GM18498 (cell line): ENCODE measurements around the gene RAET1E.
A peak's percentile ranks its signal among the peaks of the same experiment; 100 is the strongest.
"Not testable (repeated sequence)": the region's sequence is repeated elsewhere in the genome, so short reads cannot be mapped to it uniquely, and the experiment has no call there.

Source experiments
- ATAC-seq: cut with Tn5 transposase; IDR thresholded peaks from one replicate; pipeline ENCODE4 v1.9.1; 2021; ENCODE audit warnings: mild to moderate bottlenecking, moderate library complexity; ENCODE audit not compliant: unreplicated experiment

RAET1E gene

DNA sequence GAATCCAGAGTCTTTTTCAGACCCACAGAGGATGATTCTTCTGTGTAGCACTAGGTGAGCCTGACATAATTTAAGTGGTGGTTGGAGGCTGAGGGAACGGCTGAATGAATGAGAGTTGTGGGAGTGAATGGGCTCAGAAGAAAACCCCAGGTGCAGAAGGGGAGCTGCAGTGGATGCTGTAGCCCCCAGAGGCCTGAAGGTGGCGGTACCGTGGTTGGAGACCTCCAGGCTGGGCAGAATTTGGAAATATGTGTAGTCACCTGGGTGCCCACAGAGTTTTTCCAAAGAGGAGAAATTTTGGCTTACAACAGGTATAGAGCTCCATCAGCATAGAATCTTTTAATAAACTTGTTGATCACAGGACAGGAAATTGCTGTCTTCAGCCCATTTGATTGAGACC is 31.5 kb upstream of the RAET1E start:
- ATAC-seq = no peak

DNA sequence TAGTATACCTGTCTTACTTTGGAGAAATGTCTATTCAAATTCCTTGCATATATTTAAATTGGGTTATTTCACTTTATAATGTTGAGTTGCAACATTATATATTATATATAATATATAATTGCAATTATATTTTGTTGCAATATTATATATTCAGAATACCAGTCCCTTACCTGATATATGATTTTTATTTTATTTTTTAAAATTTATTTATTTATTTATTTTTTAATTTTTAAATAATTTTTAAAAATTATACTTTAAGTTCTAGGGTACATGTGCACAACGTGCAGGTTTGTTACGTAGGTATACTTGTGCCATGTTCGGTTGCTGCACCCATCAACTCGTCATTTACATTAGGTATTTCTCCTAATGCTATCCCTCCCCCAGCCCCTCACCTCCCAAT is 29.1 kb upstream of the RAET1E start:
- ATAC-seq = not testable (repeated sequence)

DNA sequence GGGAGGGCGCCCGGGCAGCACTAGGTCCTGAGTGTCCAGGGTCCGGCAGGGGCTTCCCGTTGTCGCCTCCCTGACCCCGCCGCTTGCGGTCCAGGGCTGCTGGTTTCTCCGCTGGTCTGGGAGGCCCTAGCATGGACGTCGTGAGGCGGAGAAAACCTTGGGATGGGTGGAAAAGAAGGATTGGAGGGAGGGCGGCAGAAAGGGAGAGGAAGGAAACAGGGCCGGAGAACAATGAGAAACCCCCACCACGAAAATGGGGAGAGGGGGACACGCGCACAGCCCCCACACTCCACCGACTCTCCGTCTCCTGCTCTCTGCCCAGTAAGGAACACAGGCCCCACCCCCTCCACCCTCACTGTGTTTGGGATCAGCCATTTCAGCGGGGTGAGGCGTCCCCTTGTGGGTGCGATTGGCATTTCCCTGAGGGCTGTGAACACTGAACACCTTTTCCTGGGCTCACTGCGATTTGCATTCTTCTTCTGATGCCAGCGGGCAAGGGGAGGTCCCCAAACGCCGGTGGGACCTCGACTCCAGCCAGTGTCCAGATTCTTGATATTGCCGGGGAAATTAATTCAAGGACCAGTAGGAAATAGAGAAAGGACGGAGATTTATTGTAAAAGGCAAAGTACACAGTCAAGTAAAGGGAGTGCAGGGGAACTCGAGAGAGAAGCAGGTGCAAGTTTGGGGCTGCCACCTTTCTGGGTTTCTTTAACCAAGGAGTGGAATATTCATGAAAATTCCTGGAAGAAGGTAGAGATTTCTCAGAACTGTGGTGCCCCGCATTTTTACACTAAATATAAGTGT is 28.3 kb upstream of the RAET1E start:
- ATAC-seq = peak; percentile 70

DNA sequence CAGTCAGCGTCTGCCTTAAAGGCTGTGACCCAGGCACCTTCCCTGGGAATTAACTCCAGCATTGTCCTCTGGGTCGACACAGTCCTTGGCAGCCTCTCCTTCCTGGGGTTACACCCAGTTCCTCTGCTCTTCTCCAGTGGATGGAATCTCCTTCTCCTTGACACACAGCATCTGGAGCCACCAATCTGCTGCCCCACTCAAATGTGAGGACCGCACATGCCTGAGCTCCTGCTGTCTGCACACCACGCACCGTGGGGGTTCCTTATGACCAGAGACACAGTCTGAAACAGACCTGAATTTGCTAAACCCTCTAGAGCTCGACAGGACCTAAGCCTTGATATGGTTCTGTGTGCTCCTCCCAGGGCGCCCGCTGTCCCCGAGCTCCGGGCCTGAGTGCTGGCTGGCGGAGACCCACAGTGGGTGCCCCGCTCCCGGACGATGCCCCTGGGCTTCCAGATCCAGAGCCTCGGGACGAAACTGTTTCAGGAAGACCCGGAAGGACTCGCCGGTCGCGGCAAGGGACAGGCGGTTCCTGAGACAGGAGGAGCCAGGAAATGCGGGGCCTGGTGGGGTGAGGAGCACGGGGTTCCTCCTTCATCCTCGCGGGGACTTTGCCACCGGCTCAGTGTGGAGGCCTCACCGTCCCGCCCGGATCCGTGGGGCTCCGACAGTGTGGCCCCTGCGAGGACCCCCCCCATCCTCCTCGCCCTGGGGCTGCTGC is 27.5 kb upstream of the RAET1E start:
- ATAC-seq = no peak

DNA sequence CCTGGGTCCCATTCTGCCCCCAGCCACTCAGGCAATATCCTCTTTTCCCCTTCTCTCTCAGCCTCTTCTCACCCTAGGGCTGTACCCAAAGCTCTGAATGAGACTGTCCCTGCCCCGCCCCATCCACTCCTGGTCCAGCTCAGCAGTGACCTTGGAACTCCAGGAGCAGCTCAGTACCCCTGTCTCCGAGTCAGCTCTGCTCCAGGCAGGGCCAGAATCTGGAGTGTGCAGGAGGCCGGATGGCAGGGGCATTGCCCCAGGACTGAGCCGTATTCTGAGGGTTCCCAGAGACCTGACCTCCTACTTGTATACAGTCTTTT is 27.0 kb upstream of the RAET1E start:
- ATAC-seq = no peak

DNA sequence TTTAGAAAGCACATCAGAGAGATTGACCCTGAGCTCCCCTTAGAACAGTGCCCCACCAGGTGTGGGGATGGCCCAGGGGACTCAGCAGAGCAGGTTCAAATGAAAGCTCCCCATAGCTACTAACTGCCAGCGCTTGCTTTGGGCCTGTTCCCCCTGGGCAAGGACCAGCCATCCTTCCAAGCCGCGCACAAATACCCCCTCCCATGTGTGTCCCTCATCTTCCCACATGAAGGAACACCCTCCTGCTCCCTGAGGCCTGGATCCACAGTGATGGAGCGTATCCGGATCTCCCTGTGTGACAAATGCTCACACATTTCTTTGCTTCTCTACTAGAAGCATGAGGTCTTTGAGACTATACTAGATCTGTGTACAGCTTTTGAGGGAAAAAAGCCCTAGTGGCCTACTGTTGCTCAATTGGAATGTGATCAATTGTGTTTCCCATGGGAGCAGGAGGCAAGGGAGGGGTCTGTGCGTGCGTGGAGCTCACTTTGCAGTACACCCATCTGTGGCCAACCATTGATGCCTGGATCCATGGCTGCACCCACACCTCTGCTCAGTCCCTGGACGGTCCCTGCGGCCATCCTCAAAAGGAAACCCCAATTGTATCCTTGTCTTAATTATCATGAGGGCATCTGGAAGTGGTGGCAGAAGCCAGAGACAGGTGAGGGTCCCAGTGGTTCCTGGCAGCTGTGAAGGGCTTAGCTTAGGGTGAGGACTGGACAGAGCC is 26.5 kb upstream of the RAET1E start:
- no peak for ATAC-seq

DNA sequence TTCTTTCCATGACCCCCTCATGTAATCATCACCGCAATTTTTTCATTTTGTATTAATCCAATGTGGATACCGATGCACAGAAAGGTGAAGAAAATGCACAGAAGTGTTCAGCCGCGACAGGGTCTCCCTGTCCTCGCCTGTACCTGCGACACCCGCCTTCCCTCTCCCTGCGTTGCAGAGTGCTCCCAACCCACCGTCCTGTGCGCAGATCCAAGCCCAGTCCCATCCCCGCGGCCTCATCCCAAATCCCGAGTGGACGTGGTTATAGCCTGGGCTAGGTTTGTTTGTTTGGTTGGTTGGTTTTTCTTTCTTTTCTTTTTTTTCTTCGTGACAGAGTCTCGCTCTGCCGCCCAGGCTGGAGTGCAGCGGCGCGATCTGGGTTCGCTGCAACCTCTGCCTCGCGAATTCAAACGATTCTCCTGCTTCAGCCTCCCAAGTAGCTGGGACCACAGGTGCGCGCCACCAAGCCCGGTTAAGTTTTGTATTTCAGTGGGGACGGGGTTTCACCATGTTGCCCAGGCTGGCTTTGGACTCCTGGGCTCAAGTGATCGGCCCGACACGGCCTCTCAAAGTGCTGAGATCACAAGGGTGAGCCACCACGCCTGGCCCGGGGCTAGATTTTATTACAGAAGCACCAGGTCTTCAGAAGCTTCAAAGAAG is 25.5 kb upstream of the RAET1E start:
- no peak for ATAC-seq

DNA sequence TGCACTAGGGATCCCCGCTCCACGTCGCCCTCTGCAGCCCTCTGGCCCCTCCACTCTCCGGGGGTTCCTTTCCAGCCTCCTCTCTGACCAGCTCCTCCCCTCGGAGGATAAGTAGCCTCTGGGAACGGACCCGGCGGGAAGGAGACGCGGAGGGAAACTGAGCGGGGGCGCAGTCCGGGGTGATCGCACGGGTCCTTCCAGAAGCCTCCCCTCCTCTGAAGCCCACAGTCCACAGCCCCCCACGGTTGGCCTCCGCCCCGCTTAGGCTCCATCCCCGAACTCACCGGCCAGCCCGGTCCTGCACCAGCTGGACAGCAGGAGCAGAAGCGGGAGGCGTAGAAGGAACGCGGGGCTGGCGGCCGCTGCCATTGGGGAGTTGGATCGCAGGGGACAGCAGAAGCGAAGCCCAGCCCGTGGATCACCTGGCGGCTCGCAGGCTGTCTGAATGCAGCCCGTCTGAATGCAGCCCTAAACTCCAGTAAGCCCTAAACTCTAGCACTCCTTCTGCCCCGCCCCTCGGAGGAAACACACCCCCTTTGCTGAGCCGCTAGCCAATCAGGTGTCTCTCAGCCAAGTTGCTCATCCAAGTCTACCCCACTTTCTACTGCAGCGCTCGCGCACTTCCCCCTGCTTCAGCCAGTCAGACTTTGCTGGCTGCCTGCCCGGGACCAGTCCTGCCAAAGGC is 24.9 kb upstream of the RAET1E start, which contains the start of gene RAET1G:
Gene RAET1G, minus strand, starts transcription at position 480 of the 685 bp plus-strand sequence. Its CDS starts 111 bp downstream, at position 369.
- no peak for ATAC-seq

DNA sequence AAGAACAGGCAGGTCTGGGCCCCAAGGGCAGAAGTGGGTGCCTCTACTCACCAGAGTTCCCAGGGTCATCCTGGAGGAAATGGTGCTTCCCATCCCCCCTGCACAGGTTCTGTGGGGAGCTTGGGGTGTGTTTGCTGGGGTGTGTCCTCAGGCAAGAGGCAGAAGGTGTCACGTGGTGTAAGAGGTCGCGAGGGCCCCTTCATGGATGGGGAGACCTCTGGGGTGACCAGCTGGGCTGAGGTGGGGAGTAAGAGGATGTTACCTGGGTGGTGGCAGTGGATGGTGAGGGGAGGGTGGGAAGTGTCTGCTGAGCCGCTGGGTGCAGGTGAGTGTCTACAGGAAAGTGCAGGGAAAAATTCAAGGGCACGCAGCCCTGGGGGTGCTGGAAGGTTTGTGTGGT is 24.2 kb upstream of the RAET1E start:
- ATAC-seq = not testable (repeated sequence)

DNA sequence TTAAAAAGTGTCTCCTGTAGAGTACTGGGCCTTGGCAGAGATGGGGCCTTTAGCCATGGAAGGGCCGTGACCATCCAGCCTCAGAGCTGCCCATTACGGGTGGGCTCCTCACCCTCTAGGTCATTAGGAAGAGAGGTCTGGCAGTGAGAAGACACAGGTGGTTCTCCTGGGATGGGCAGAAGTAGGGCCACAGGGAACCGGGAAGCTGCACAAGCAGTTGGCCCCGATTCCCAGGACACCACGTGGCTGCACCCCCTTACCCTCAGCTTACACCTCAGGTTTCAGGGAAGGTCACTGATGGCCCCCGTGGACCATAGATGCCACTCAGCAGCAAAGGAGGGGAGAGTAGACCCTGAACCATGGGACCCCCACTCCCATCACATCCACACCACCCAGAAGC is 23.4 kb upstream of the RAET1E start:
- no peak for ATAC-seq

DNA sequence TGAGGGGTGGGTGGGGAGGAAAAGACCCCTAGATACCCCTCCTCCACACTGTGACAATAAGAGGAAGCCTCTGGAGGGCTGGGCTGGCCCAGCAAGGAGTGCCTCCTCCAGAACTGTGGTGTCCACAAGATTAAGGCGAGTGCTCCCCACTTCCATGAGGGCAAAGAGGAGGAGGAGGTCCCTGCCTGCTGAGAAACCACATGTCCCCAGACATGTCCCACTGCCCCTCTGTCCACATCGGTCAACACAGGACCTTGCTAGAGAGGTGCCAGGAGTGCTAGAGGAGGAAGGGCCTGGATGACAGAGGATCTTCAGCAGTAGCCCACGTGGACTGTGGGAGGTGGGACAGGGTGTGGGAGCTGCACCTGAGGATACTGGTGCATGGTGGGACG is 21.9 kb upstream of the RAET1E start:
- no peak for ATAC-seq

DNA sequence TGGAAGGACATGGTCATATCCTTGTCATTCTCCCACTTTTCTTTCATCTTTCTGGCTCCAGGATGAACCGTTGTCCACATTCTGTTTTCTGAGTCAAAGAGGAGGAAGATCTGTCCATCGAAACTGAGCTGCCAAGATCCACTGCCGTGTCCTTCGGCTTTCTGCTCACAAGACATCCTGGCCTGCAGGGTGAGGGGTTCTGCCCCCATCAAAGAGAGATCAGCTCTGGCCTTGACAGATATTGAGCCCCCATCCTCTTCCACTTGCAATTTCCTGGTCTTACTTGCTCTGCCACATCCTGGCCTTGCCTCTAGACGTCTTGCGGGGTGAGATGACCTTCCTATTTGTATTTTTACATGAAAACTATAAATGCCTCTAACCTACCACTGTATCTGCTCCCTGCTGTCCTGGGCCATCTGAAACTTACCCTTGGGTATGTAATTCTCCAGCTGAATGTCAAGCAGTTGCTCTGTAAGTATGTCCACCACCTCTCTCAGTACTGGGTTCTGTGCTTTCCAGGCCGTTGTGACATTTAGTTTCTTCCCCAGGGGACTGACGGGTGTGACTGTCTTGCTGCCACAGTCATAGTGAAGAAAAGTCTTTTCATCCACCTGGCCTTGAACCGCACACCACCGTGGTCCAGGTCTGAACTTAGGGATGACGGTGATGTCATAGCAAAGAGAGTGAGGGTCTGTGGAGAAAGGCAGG is 21.4 kb upstream of the RAET1E start:
- not testable (repeated sequence) for ATAC-seq

DNA sequence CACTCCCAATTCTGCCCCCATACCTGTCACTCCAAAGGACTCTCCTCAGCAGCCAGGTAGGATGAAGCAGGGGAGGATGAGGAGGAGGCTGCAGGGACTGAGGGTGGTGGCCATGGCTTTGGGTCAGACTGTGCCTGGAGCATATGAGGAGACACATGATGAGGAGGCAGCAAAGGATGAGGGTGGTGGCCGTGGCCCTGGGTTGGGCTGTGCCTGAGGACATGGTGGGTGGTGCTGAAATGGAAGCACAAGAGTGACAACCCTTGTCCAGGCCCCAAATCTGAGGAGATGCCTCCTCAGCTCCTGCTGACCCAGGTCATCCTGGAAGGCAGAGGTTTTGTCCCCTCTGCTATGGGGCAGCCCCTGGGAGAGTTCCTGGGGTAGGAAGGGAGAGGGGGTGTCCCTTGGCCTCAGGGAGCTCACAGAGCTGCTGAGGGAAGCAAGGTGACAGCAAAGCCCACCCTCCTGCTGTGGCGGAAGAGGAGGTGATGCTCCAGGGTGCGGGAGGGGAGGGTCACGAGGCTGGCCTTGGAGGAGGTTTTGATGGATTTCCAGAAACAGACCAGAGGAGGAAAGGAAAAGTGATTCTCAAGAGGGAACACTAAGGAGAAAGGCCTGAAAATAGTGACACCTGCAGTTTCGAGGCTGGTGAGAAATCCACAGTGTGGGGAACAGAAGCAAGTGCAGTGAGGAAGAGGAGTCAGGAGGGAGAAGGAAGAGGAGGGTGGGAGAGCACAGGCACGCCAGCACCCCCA is 20.4 kb upstream of the RAET1E start:
- ATAC-seq = no peak

DNA sequence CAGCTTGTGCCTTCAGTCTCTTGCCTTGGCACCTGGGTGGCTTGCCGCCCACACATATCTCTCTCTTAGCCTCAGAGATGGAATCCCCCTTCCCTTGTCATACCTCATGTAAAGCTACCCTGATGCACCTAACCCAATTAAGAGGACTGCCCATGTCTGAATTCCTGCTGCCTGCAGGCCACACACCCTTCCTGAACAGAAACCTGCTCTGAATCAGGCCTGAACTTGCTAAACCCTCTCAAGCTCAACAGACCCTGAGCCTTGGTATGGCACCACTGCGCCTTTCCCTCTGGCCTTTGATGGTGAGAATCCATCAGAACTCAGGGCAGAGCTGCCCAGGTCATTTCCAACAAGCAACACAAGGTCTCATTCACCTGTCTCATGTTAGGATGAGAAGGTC is 19.8 kb upstream of the RAET1E start:
- no peak for ATAC-seq

DNA sequence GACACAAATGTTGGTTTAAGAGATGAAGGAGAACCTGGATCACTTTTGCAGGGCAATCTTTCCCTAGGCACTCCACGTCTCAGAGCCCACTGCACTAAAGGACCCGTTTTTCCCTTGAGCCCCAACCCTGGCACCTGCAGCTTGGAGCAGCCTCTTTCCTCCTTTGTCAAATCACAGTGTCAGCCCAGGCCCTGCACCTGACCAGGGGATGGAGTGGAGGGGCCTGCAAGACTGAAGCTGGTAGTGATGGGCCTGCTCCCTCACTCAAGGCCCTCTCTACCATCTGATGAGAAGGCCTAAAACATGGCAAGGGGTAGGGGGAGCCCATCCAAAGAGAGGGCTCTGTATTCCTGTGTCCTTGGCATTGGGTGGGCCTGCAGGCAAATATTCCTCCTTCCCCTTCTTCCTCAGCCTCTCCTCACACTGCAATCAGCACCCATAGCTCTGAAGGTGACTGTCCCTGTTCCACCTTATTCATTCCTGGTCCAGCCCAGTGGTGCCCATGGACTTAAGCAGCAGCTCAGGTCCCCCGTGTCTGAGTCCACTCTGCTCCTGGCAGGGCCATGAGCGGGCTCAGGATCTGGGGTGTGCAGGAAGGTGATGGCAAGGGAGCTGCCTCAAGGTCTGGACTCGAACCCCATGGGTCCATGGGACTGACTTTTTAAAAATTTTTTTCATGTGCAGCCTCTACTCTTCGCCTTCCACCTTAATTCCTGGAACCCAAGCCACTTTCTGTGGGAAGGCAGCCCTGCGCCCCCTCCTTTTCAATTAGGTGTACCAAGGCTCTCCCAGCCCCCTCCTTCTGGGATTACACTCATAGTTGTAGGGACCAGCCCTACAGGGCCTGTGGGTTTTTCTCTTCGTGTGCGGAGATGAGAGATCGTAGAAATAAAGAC is 18.3 kb upstream of the RAET1E start:
- no peak for ATAC-seq

DNA sequence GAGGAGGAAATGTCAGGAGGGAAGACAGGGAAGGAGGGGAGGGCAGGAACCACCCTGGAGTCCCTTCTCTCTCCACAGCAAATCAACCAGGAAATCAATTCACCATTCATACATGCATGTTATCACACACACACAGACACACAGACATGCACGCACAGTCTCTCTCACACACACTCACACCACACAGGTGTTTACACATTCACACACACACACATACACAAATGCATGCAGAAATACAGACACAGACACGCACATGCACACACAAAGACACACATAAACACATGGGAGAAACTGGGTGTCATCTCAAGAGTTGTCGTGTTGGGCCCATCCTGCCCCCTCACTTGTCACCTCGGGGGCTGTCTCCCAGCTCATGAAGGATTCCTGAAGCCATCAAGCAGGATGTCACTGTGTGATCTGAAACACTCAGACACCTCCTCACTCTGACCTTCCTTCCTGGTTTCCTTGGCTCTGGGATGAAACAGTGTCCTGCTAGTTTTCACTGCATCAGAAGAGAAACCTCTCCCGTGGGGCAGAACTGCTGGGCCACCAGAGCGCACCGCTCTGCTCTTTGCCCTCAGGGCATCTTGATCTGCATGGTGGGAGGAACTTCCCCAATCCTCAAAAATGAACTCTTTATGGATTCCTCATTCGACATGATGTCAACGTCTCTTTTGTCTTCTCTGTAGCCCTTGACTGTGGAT is 15.8 kb upstream of the RAET1E start:
- ATAC-seq = no peak

DNA sequence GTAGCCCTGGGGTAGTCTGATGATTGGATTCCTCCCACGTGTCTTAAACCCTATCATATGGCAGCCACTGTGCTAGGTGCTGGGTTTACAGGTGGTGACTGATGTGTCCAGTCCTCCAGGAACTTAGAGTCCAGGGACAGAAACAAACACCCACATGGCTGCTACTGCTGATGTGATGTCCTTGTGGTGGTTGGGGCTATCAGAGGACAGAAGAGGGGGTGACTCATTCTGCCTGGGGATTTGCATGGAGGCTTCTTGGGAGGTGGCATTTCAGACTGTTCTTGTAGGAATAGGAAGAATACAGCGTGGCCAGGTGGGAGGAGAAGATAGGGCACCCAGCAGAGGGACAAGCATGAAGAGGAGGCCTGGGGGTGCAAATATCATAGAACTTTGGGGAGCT is 15.2 kb upstream of the RAET1E start:
- ATAC-seq = no peak

DNA sequence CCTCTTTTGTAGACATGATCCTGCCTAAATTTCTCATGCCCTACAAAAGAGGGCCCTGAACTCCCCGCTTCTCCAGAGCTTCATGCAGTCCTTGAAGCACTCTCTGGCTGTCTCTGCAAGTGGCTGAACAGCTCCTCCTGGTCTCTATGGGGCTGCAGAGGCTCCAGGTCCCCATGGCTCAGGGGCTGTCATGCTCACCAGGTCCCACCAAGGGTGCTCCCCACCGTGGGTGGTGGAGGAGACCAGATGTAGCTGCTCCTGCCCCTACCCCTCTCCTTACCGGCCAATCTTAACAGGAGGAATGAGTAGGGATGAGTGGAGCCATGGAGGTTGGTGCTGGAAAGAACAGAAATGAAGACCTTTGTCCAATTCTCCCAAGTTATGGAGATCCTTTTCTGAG is 14.8 kb upstream of the RAET1E start:
- not testable (repeated sequence) for ATAC-seq
